BLaER1 (cell line): ENCODE measurements around the gene PNP.

Experiments used
- H3K27ac ChIP-seq: shearing (Covaris generic); formaldehyde crosslinking; 2 replicates; pipeline ENCODE4 v1.8.1; 2022
- H3K27me3 ChIP-seq: shearing (Covaris generic); formaldehyde crosslinking; 2 replicates; pipeline ENCODE4 v1.8.1; 2022
- H3K36me3 ChIP-seq: shearing (Covaris generic); formaldehyde crosslinking; 2 replicates; pipeline ENCODE4 v1.8.1; 2022
- H3K4me1 ChIP-seq: shearing (Covaris generic); formaldehyde crosslinking; 2 replicates; pipeline ENCODE4 v1.8.1; 2022
- H3K4me2 ChIP-seq: shearing (Covaris generic); formaldehyde crosslinking; 2 replicates; pipeline ENCODE4 v1.8.1; 2022
- H3K4me3 ChIP-seq: shearing (Covaris generic); formaldehyde crosslinking; 2 replicates; pipeline ENCODE4 v1.8.1; 2022
- H3K9ac ChIP-seq: shearing (Covaris generic); formaldehyde crosslinking; 2 replicates; pipeline ENCODE4 v1.8.1; 2022
- H3K9me3 ChIP-seq: shearing (Covaris generic); formaldehyde crosslinking; 2 replicates; pipeline ENCODE4 v1.8.1; 2022
- H4K20me1 ChIP-seq: shearing (Covaris generic); formaldehyde crosslinking; 2 replicates; pipeline ENCODE4 v1.8.1; 2022
- Cebpa-rat ChIP-seq: shearing (Covaris generic); IDR thresholded peaks from 2 replicates; pipeline ENCODE4 v1.8.1; 2022

The PNP gene

GRCh38 chr14:20508367-20508766 is 39.2 kb downstream of the PNP start:
- peaks cover 24% of the 10 kb centered on the region for H3K4me1 ChIP-seq
- TF ChIP-seq Cebpa-rat: no peak
- no peak overlapping the region for H3K4me3 ChIP-seq
- no peak overlapping the region for H3K4me2 ChIP-seq
- no peaks in the 10 kb centered on the region for H3K36me3 ChIP-seq
- H3K9me3 ChIP-seq: peaks cover 3% of the 10 kb centered on the region; the same call in 1 of the 2 replicates
- H3K27ac ChIP-seq: no peak overlapping the region
- no peak overlapping the region for H3K9ac ChIP-seq
- no peaks in the 10 kb centered on the region for H3K27me3 ChIP-seq
- H4K20me1 ChIP-seq: no peaks in the 10 kb centered on the region

GRCh38 chr14:20512177-20512905 is 43.1 kb downstream of the PNP start:
- Histone ChIP-seq H3K36me3 (no peaks in the 10 kb centered on the region), H3K27me3 (no peaks in the 10 kb centered on the region), H3K4me3 (no peak overlapping the region), H3K4me2 (peak overlapping the region; percentile 24), H3K9ac (no peak overlapping the region), H3K27ac (no peak overlapping the region), H3K4me1 (peaks cover 15% of the 10 kb centered on the region), H3K9me3 (no peaks in the 10 kb centered on the region), H4K20me1 (no peaks in the 10 kb centered on the region)
- TF ChIP-seq Cebpa-rat: no peak

GRCh38 chr14:20515846-20516245 is 46.6 kb downstream of the PNP start:
- H4K20me1 ChIP-seq: no peaks in the 10 kb centered on the region
- H3K36me3 ChIP-seq: no peaks in the 10 kb centered on the region
- no peak for TF ChIP-seq Cebpa-rat
- H3K9me3 ChIP-seq: peaks cover 9% of the 10 kb centered on the region
- no peaks in the 10 kb centered on the region for H3K27me3 ChIP-seq
- no peak overlapping the region for H3K27ac ChIP-seq
- H3K9ac ChIP-seq: no peak overlapping the region
- no peak overlapping the region for H3K4me3 ChIP-seq
- peaks cover 15% of the 10 kb centered on the region for H3K4me1 ChIP-seq
- no peak overlapping the region for H3K4me2 ChIP-seq

GRCh38 chr14:20516921-20517320 is 47.7 kb downstream of the PNP start:
- Histone ChIP-seq H3K4me2 (no peak overlapping the region), H3K27ac (no peak overlapping the region), H3K36me3 (no peaks in the 10 kb centered on the region)

GRCh38 chr14:20522332-20522731 is 53.1 kb downstream of the PNP start:
- no peak overlapping the region for H3K4me2 ChIP-seq
- H4K20me1 ChIP-seq: no peaks in the 10 kb centered on the region

More at GRCh38 chr14:20516921-20517320, 47.7 kb downstream of the PNP start:
- peaks cover 9% of the 10 kb centered on the region for H3K9me3 ChIP-seq
- H3K4me3 ChIP-seq: no peak overlapping the region
- H3K27me3 ChIP-seq: no peaks in the 10 kb centered on the region
- H3K9ac ChIP-seq: no peak overlapping the region
- TF ChIP-seq Cebpa-rat: no peak
- H3K4me1 ChIP-seq: peaks cover 9% of the 10 kb centered on the region
- H4K20me1 ChIP-seq: no peaks in the 10 kb centered on the region

GRCh38 chr14:20524027-20524426 is 54.8 kb downstream of the PNP start:
- no peak for TF ChIP-seq Cebpa-rat
- Histone ChIP-seq H3K4me1 (no peaks in the 10 kb centered on the region), H3K27me3 (no peaks in the 10 kb centered on the region), H4K20me1 (no peaks in the 10 kb centered on the region), H3K36me3 (no peaks in the 10 kb centered on the region), H3K4me3 (no peak overlapping the region), H3K9ac (no peak overlapping the region), H3K27ac (no peak overlapping the region), H3K9me3 (peaks cover 9% of the 10 kb centered on the region), H3K4me2 (no peak overlapping the region)

More at GRCh38 chr14:20522332-20522731, 53.1 kb downstream of the PNP start:
- H3K4me3 ChIP-seq: no peak overlapping the region
- no peaks in the 10 kb centered on the region for H3K27me3 ChIP-seq
- no peak overlapping the region for H3K9ac ChIP-seq
- no peaks in the 10 kb centered on the region for H3K36me3 ChIP-seq
- no peak overlapping the region for H3K27ac ChIP-seq
- no peaks in the 10 kb centered on the region for H3K4me1 ChIP-seq
- no peak for TF ChIP-seq Cebpa-rat
- peaks cover 9% of the 10 kb centered on the region for H3K9me3 ChIP-seq
